GM12878 (cell line): Measurements from ENCODE around the gene MUSTN1.

ENCODE experiments used
- CHD4 ChIP-seq: fragments of 200-600 bp; sonication (generic); IDR thresholded peaks from 2 replicates; pipeline ENCODE4 v1.6.1; 2016; ENCODE audit warnings: mild to moderate bottlenecking
- KDM1A ChIP-seq: fragments of 200-600 bp; sonication (generic); IDR thresholded peaks from 2 replicates; pipeline ENCODE4 v1.6.1; 2016; ENCODE audit warnings: borderline replicate concordance
- RAD21 ChIP-seq: IDR thresholded peaks from 2 replicates; pipeline ENCODE4 v1.6.1; 2011; ENCODE audit warnings: mild to moderate bottlenecking, low read depth, low read length, moderate library complexity; ENCODE audit not compliant: insufficient read depth
- RELA ChIP-seq: fragments of 450-650 bp; IDR thresholded peaks from 2 replicates; pipeline ENCODE4 v1.8.0; 2014; ENCODE audit warnings: borderline replicate concordance; ENCODE audit not compliant: partially characterized antibody
- SRF ChIP-seq, 2 experiments: IDR thresholded peaks; 2 replicates each; pipeline ENCODE4 v1.6.1; 2011; ENCODE audit warnings: low read depth in 2 of 2, low read length in 2 of 2, mild to moderate bottlenecking in 1 of 2, moderate library complexity in 1 of 2
- TF ChIP-seq, protein P1 (sequence below): IDR thresholded peaks from 2 replicates; pipeline ENCODE4 v1.6.1; 2012; ENCODE audit warnings: low read length, inconsistent platforms
- TF ChIP-seq, protein P2 (sequence below), 3 experiments: IDR thresholded peaks in 2 of 3; conservative IDR thresholded peaks in 1 of 3; 2 replicates each; pipeline ENCODE4 v1.5.1; 2011; ENCODE audit warnings: low read depth in 3 of 3, low read length in 3 of 3, mild to moderate bottlenecking in 3 of 3, control low read depth in 2 of 3, moderate library complexity in 2 of 3, inconsistent platforms in 1 of 3, mixed read lengths in 1 of 3; ENCODE audit not compliant: control insufficient read depth in 2 of 3, insufficient read depth in 1 of 3; ENCODE audit errors: extremely low read depth in 1 of 3

DNA sequence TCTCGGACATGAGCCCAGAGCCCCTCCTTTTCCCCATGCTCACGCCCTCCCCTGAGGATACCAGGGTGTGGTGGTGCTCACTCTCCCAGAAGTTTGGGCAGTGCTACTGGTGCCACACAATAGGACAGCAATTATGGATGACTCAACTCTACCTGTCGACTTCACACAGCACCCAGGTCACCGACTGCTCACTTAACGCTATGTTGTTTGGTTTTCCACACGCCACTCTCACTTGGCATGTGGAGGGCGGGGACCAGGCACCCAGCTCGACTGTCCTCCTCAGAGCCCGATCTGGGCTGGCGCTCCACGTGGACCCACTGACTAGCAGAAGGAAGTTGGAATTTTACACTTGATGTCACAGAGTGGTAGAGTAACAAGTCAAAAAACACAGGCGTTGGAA lies 31.6 kb upstream of the MUSTN1 start:
- TF ChIP-seq RAD21 (no peak), RELA (no peak), CHD4 (no peak), KDM1A (no peak), SRF (IDR thresholded peaks at IDR 0.05; ENCODE audit: low read depth in 2 of 2, low read length in 2 of 2) (no peak)
- TF ChIP-seq, protein P1, sequence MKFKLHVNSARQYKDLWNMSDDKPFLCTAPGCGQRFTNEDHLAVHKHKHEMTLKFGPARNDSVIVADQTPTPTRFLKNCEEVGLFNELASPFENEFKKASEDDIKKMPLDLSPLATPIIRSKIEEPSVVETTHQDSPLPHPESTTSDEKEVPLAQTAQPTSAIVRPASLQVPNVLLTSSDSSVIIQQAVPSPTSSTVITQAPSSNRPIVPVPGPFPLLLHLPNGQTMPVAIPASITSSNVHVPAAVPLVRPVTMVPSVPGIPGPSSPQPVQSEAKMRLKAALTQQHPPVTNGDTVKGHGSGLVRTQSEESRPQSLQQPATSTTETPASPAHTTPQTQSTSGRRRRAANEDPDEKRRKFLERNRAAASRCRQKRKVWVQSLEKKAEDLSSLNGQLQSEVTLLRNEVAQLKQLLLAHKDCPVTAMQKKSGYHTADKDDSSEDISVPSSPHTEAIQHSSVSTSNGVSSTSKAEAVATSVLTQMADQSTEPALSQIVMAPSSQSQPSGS: no peak
- TF ChIP-seq, protein P2, sequence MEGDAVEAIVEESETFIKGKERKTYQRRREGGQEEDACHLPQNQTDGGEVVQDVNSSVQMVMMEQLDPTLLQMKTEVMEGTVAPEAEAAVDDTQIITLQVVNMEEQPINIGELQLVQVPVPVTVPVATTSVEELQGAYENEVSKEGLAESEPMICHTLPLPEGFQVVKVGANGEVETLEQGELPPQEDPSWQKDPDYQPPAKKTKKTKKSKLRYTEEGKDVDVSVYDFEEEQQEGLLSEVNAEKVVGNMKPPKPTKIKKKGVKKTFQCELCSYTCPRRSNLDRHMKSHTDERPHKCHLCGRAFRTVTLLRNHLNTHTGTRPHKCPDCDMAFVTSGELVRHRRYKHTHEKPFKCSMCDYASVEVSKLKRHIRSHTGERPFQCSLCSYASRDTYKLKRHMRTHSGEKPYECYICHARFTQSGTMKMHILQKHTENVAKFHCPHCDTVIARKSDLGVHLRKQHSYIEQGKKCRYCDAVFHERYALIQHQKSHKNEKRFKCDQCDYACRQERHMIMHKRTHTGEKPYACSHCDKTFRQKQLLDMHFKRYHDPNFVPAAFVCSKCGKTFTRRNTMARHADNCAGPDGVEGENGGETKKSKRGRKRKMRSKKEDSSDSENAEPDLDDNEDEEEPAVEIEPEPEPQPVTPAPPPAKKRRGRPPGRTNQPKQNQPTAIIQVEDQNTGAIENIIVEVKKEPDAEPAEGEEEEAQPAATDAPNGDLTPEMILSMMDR (IDR thresholded peaks at IDR 0.05 in 2 of 3, conservative IDR thresholded peaks at IDR 0.05 in 1 of 3; ENCODE audit: control insufficient read depth in 2 of 3, extremely low read depth in 1 of 3, insufficient read depth in 1 of 3, low read depth in 3 of 3, low read length in 3 of 3): no peak
